Ishikawa (cell line): ENCODE measurements around the gene ULK4.

Experiments used
- CREB1 ChIP-seq: IDR thresholded peaks from 2 replicates; pipeline ENCODE4 v1.6.1; 2012; ENCODE audit warnings: low read depth
- EP300 ChIP-seq: IDR thresholded peaks from 2 replicates; pipeline ENCODE4 v1.6.1; 2012; ENCODE audit warnings: borderline replicate concordance
- REST ChIP-seq: IDR thresholded peaks from 2 replicates; pipeline ENCODE4 v1.6.1; 2012; ENCODE audit warnings: low read depth, mild to moderate bottlenecking
- ZBTB7A ChIP-seq: IDR thresholded peaks from 2 replicates; pipeline ENCODE4 v1.6.1; 2012; ENCODE audit warnings: low read depth

GRCh38 chr3:41603807-41604206 is 358.1 kb downstream of the ULK4 start:
- TF ChIP-seq REST (no peak), CREB1 (no peak), ZBTB7A (no peak), EP300 (no peak)
